Large intestine (tissue), 3 donors: ENCODE data around the gene RANGRF. TPM values are rescaled to one million over a fixed set of nuclear protein-coding genes. Genes with fewer than 3 reads are reported as not detected.
A peak's percentile ranks its signal among the peaks of the same experiment; 100 is the strongest.

Experiments
- DNase-seq, 2 donors: peaks; one replicate each; pipeline versions ENCODE4 v3.0.0 to v3.0.0-alpha.2; 2013
- H3K27ac ChIP-seq: one replicate; pipeline ENCODE4 v1.5.1; 2013; ENCODE audit warnings: low read length
- H3K27me3 ChIP-seq: 2 replicates; pipeline ENCODE4 v1.6.1; 2013; ENCODE audit warnings: low read length; ENCODE audit not compliant: control insufficient read depth, insufficient read depth
- H3K36me3 ChIP-seq: 2 replicates; pipeline ENCODE4 v1.6.1; 2013; ENCODE audit warnings: low read length; ENCODE audit not compliant: control insufficient read depth, insufficient read depth
- H3K4me1 ChIP-seq: one replicate; pipeline ENCODE4 v1.6.1; 2013; ENCODE audit warnings: low read length; ENCODE audit not compliant: control insufficient read depth, insufficient read depth
- H3K4me3 ChIP-seq: one replicate; pipeline ENCODE4 v1.5.1; 2013; ENCODE audit warnings: low read length
- H3K9me3 ChIP-seq: one replicate; pipeline ENCODE4 v1.6.1; 2013; ENCODE audit warnings: mild to moderate bottlenecking, low read depth, low read length, moderate library complexity; ENCODE audit not compliant: control insufficient read depth
- WGBS: methylation state at CpG from one replicate; pipeline ENCODE4 v1.1.5; 2013; ENCODE audit warnings: low lambda C conversion rate; ENCODE audit not compliant: insufficient coverage; 5-methylcytosine and 5-hydroxymethylcytosine counted together
- polyA plus RNA-seq: library from polyadenylated mRNA; unstranded; fragments of 120-200 nt; gene quantifications from one replicate; pipeline ENCODE4 v1.2.1, GENCODE V29; 2013

RANGRF gene
- polyA plus RNA-seq, 1 donor, result 25.9 TPM

DNA sequence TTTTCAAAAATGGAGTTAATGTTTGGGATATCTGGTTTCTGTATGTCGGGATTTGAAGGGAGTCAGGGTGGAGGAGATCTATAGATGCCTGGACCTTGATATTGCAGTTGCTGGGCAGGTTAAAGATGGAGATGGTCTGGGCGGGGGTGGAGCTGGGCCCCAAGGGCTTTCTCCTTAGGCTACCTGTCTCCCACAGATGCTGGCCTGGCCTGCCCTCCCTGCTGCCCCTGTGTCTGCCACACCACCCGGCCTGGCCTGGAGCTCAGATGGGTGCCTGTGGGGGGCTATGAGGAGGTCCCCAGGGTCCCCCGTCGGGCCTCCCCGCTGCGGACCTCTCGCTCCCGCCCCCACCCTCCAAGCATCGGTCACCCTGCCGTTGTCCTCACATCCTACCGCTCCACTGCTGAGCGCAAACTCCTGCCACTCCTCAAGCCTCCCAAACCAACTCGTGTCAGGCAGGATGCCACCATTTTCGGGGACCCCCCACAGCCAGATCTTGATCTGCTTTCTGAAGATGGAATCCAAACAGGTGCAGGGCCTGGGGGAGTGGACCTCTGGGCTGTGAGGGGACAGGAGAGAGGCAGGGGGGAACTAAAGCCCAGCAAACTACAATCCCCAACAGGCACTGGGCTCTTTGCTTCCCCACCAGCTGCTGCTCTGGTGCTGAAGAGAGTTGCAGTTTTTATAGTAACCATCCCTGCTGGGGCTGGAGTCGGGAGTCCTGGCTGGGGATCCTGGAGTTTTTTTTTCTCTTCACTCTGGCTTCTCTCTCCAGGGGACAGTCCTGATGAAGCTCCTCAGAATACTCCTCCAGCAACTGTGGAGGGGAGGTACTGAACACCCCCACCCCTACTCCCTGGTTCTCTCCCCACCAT is 24.5 kb downstream of the RANGRF start:
- H3K27ac ChIP-seq, result no peak overlapping the region
- WGBS, result no CpG with 5 or more reads among the region's 16 CpGs
- H3K4me3 ChIP-seq, result no peak overlapping the region
- H3K9me3 ChIP-seq, result no peaks in the 10 kb centered on the region
- H3K4me1 ChIP-seq, result peaks cover 6% of the 10 kb centered on the region
- DNase-seq, result no peak
- no peaks in the 10 kb centered on the region for H3K36me3 ChIP-seq
- peaks cover 71% of the 10 kb centered on the region for H3K27me3 ChIP-seq

DNA sequence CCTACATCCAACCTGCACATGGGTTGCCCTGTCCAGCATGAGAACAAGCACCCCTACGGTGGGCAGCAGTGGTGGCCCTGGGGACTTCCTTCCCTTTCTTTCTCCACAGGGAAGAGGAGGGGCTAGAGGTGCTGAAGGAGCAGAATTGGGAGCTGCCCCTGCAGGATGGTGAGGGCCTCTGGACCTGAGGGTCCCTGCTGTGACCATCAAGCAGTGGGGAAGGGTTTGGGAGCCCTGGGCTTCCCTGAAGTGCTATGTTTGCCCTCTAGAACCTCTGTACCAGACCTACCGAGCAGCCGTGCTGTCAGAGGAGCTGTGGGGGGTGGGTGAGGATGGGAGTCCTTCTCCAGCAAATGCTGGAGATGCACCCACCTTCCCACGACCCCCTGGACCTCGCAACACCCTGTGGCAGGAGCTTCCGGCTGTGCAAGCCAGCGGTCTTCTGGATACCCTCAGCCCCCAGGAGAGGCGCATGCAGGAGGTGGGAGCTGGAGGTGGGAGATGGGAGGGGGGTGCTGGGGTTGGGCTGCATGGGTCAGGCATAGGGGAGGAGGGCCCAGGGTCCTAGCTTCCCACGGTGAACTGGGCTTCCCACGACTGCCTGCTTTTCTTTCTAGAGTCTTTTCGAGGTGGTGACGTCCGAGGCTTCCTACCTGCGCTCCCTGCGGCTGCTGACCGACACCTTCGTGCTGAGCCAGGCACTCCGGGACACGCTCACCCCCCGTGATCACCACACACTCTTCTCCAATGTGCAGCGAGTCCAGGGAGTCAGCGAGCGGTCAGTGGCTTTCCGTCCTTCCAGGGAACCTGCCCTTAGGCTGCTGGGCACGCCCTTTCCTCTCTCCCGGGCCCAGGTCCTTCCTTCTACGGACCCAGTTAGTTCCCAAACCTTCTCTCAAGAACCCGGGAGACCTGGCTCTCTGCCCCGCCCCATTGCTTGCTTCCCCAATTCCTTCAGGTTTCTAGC is 26.6 kb downstream of the RANGRF start:
- Histone ChIP-seq H3K4me1 (peaks cover 6% of the 10 kb centered on the region), H3K27me3 (peaks cover 81% of the 10 kb centered on the region), H3K36me3 (no peaks in the 10 kb centered on the region), H3K9me3 (no peaks in the 10 kb centered on the region), H3K4me3 (no peak overlapping the region), H3K27ac (no peak overlapping the region)
- WGBS, result 33% methylated on average over 3 of the region's 29 CpGs
- DNase-seq, result peak in 1 of 2 donors; percentile 19

GRCh38 chr17:8315764-8316217 is 27.3 kb downstream of the RANGRF start:
- Histone ChIP-seq H3K4me1 (peaks cover 6% of the 10 kb centered on the region), H3K9me3 (no peaks in the 10 kb centered on the region), H3K27ac (no peak overlapping the region), H3K36me3 (no peaks in the 10 kb centered on the region), H3K27me3 (peaks cover 80% of the 10 kb centered on the region), H3K4me3 (no peak overlapping the region)
- DNase-seq, result no peak
- no CpG with 5 or more reads among the region's 26 CpGs for WGBS

DNA sequence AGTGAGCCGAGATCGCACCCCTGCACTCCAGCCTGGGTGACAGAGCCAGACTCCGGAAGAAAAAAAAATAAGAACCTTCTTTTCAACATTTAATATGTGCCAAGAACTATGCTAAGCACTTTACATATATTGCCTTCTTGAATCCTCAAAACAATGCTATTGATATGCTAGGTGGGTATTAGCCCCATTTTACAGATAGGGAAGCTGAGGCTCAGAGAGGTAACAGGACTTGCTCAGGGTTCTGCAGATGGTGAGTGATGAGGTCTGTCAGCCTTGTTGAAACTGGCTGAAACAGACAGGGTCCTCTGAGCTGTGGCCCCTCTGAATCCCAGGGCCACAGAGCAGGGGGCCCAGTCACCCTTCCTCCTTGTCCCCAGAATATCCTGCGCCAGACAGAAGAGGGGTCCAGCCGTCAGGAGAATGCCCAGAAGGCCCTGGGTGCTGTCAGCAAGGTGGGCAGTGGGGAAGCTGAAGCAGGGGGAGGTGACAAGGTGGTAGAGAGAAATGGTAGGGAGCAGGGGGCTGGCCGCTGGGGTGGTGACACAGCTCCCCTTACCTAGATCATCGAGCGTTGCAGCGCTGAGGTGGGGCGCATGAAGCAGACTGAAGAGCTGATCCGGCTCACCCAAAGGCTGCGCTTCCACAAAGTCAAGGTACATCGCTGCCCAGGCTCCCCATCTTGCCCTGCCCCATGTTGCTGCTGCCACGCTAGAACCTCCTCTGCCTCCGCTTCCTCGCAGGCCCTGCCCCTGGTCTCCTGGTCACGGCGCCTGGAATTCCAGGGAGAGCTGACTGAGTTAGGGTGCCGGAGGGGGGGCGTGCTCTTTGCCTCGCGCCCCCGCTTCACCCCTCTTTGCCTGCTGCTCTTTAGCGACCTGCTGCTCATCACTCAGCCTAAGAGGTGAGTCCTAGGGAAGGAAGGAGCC is 29.8 kb downstream of the RANGRF start:
- H3K9me3 ChIP-seq, result no peaks in the 10 kb centered on the region
- no peak overlapping the region for H3K4me3 ChIP-seq
- no CpG with 5 or more reads among the region's 24 CpGs for WGBS
- H3K4me1 ChIP-seq, result peaks cover 6% of the 10 kb centered on the region
- H3K27ac ChIP-seq, result no peak overlapping the region
- no peak for DNase-seq
- peaks cover 55% of the 10 kb centered on the region for H3K27me3 ChIP-seq
- H3K36me3 ChIP-seq, result no peaks in the 10 kb centered on the region

DNA sequence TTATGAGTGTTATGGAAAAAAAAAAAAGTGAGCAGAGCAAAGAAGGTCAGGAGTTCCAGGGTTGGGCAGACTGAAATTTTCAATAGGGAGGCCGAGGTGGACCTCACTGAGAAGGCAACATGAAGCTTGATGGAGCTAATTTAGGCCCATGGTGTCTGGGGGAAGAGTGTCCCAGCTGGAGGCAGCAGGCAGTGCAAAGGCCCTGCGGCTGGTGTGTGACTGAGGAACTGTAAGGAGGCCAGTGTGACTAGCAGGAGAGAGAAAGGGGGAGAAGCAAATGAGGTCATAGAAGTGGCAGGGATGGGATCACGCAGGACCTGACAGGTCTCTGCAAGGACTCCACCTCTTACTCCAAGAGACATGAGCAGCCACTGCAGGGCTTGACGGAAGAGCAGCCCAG is 31.8 kb downstream of the RANGRF start:
- no peaks in the 10 kb centered on the region for H3K4me1 ChIP-seq
- H3K27me3 ChIP-seq, result peaks cover 47% of the 10 kb centered on the region
- DNase-seq, result no peak
- H3K4me3 ChIP-seq, result no peak overlapping the region
- H3K27ac ChIP-seq, result no peak overlapping the region
- H3K36me3 ChIP-seq, result no peaks in the 10 kb centered on the region
- H3K9me3 ChIP-seq, result no peaks in the 10 kb centered on the region
- no CpG with 5 or more reads among the region's 4 CpGs for WGBS

GRCh38 chr17:8320990-8321389 is 32.5 kb downstream of the RANGRF start:
- 0% methylated on average over 1 of the region's 6 CpGs for WGBS
- peaks cover 46% of the 10 kb centered on the region for H3K27me3 ChIP-seq
- no peaks in the 10 kb centered on the region for H3K4me1 ChIP-seq
- DNase-seq, result no peak
- H3K9me3 ChIP-seq, result no peaks in the 10 kb centered on the region
- no peak overlapping the region for H3K27ac ChIP-seq
- H3K4me3 ChIP-seq, result no peak overlapping the region
- no peaks in the 10 kb centered on the region for H3K36me3 ChIP-seq

- Histone ChIP-seq H3K4me1 (peaks cover under 1% of the 10 kb centered on the region), H3K27me3 (peaks cover 42% of the 10 kb centered on the region), H3K36me3 (no peaks in the 10 kb centered on the region), H3K9me3 (no peaks in the 10 kb centered on the region), H3K4me3 (no peak overlapping the region), H3K27ac (no peak overlapping the region)
- no CpG with 5 or more reads among the region's 8 CpGs for WGBS
- peak in 1 of 2 donors; percentile 0 for DNase-seq
Measured at GRCh38 chr17:8322061-8322460, 33.6 kb downstream of the RANGRF start.

GRCh38 chr17:8324132-8324531 is 35.7 kb downstream of the RANGRF start:
- no peak for DNase-seq
- H3K4me3 ChIP-seq, result no peak overlapping the region
- H3K27me3 ChIP-seq, result peaks cover 38% of the 10 kb centered on the region
- no peaks in the 10 kb centered on the region for H3K9me3 ChIP-seq
- peaks cover 3% of the 10 kb centered on the region for H3K4me1 ChIP-seq
- no CpG with 5 or more reads among the region's 5 CpGs for WGBS
- no peak overlapping the region for H3K27ac ChIP-seq
- H3K36me3 ChIP-seq, result no peaks in the 10 kb centered on the region

GRCh38 chr17:8324923-8325322 is 36.5 kb downstream of the RANGRF start:
- peaks cover 3% of the 10 kb centered on the region for H3K4me1 ChIP-seq
- peaks cover 36% of the 10 kb centered on the region for H3K27me3 ChIP-seq
- no CpG with 5 or more reads among the region's 5 CpGs for WGBS
- DNase-seq, result no peak
- H3K4me3 ChIP-seq, result no peak overlapping the region
- H3K36me3 ChIP-seq, result no peaks in the 10 kb centered on the region
- no peak overlapping the region for H3K27ac ChIP-seq
- H3K9me3 ChIP-seq, result no peaks in the 10 kb centered on the region
